ENCODE measurements around the gene SH3TC1.

DNA sequence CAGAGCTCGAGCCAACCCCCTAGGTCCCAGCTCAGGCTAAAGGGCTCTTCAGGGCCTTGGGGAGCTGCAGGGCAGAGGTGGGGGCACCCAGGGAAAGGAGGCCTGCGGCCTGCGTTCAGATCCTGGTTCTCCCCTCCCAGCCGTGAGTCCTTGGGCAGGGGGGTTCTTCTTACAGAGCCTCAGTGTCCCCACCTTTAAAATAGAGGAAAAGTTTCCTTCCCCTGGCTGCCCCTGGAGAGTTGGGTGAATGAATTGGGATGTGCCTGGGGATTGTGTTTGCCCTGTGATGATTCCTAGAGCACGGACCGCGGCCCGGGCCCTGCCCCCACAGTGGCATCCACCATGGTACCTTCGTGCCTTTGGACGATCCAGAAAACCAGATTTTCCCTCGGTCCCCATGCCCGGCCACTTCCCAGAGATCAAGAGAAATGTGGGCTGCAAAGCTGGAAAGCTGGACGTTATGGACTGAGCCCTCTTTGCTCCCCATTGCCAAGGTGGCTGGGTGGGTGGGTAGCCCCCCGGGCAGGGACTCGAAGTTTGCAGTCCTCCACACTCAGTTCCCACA lies 81.9 kb downstream of the SH3TC1 start:
- TF ChIP-seq, protein P1, sequence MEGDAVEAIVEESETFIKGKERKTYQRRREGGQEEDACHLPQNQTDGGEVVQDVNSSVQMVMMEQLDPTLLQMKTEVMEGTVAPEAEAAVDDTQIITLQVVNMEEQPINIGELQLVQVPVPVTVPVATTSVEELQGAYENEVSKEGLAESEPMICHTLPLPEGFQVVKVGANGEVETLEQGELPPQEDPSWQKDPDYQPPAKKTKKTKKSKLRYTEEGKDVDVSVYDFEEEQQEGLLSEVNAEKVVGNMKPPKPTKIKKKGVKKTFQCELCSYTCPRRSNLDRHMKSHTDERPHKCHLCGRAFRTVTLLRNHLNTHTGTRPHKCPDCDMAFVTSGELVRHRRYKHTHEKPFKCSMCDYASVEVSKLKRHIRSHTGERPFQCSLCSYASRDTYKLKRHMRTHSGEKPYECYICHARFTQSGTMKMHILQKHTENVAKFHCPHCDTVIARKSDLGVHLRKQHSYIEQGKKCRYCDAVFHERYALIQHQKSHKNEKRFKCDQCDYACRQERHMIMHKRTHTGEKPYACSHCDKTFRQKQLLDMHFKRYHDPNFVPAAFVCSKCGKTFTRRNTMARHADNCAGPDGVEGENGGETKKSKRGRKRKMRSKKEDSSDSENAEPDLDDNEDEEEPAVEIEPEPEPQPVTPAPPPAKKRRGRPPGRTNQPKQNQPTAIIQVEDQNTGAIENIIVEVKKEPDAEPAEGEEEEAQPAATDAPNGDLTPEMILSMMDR (optimal IDR thresholded peaks at IDR 0.05 in 1 of 3, IDR thresholded peaks at IDR 0.05 in 1 of 3, conservative IDR thresholded peaks at IDR 0.05 in 1 of 3; ENCODE audit: extremely low read depth in 1 of 3, insufficient read depth in 2 of 3, low read length in 3 of 3): no peak
- TF ChIP-seq EZH2 (IDR thresholded peaks at IDR 0.05; ENCODE audit: low read length): no peak

Data from keratinocyte (primary cell).